Measurements from ENCODE around the gene PANK4. TPM values are rescaled to one million over a fixed set of nuclear protein-coding genes. Genes with fewer than 3 reads are reported as not detected.

PANK4 gene
- total RNA-seq, 3 donors from 2014 or later = 16.5 to 32.8 (median 31.3) TPM

GRCh38 chr1:2544875-2545640, 18.7 kb upstream of the PANK4 start:
- no peak for DNase-seq (ENCODE audit: low spot score in 2 of 2)
- Histone ChIP-seq H3K36me3 (no peaks in the 10 kb centered on the region), H3K4me3 (no peak overlapping the region), H3K27ac (peak overlapping the region; percentile 98 to 100), H3K4me1 (peaks cover 32 to 33% of the 10 kb centered on the region in 2 donors), H3K27me3 (peaks cover 5 to 11% of the 10 kb centered on the region in 2 donors), H3K9me3 (no peaks in the 10 kb centered on the region)
- TF ChIP-seq POLR2A (IDR thresholded peaks at IDR 0.05) = no peak
- TF ChIP-seq POLR2AphosphoS5 (IDR thresholded peaks at IDR 0.05) = no peak
- TF ChIP-seq, protein P1, sequence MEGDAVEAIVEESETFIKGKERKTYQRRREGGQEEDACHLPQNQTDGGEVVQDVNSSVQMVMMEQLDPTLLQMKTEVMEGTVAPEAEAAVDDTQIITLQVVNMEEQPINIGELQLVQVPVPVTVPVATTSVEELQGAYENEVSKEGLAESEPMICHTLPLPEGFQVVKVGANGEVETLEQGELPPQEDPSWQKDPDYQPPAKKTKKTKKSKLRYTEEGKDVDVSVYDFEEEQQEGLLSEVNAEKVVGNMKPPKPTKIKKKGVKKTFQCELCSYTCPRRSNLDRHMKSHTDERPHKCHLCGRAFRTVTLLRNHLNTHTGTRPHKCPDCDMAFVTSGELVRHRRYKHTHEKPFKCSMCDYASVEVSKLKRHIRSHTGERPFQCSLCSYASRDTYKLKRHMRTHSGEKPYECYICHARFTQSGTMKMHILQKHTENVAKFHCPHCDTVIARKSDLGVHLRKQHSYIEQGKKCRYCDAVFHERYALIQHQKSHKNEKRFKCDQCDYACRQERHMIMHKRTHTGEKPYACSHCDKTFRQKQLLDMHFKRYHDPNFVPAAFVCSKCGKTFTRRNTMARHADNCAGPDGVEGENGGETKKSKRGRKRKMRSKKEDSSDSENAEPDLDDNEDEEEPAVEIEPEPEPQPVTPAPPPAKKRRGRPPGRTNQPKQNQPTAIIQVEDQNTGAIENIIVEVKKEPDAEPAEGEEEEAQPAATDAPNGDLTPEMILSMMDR (IDR thresholded peaks at IDR 0.05) = no peak
- intact Hi-C loops (cut with DNase I; ENCODE audit: low total_unique reads) = no loop called here

DNA sequence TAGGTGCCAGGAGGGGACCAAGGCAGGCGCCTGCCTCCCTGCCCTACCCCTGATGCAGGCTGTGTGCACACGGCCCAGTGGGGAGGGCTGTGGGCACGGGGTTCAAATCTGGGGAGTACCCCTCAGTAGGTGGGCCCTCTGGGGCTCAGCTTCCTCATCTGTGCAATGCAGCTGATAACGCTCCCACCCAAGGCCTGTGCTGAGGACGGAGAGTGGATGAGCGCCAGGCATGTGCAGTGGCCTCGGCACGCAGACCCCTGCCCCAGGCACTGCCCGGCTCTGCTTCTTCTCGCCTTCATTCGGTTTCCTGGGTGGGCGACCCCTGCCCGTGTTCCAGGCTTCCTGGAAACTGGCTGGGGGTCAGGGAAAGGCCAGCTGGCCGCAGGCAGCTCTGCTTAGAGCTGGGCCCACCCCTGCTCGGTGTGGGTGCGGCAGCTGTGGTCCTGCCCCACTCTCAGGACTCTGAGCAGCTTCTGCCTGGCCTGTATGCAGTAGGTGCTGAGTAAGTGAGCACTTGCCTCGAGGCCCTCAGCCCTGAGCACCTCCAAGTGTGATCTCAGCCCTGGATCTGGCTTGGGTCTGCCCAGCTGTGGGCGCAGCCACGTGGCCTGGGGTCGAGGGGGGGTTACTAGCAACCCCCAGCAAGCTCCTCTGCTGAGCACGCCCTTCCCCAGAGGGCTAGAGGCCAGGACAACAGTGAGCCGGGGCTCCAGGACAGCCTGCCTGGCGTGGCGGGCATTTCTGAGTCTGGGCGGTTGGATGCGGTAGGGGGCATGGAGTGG, 17.9 kb upstream of the PANK4 start:
- intact Hi-C loops (cut with DNase I; ENCODE audit: low total_unique reads) = no loop called here
- Histone ChIP-seq H3K4me1 (peaks cover 32% of the 10 kb centered on the region in 2 donors), H3K36me3 (no peaks in the 10 kb centered on the region), H3K4me3 (peak overlapping the region in 1 of 3 donors; percentile 46), H3K27me3 (peaks cover 5 to 11% of the 10 kb centered on the region in 2 donors), H3K27ac (peak overlapping the region; percentile 98 to 100), H3K9me3 (no peaks in the 10 kb centered on the region)
- DNase-seq (ENCODE audit: low spot score in 2 of 2) = no peak
- TF ChIP-seq POLR2AphosphoS5 (IDR thresholded peaks at IDR 0.05) (no peak), POLR2A (IDR thresholded peaks at IDR 0.05) (no peak)
- TF ChIP-seq, protein P1 (IDR thresholded peaks at IDR 0.05) = no peak

- intact Hi-C loops (cut with DNase I; ENCODE audit: low total_unique reads) = no loop called here
- Histone ChIP-seq H3K27me3 (peaks cover 5 to 15% of the 10 kb centered on the region in 2 donors), H3K36me3 (no peaks in the 10 kb centered on the region), H3K4me1 (peaks cover 27% of the 10 kb centered on the region in 2 donors), H3K9me3 (no peaks in the 10 kb centered on the region), H3K27ac (no peak overlapping the region), H3K4me3 (peak overlapping the region in 1 of 3 donors; percentile 46)
- DNase-seq (ENCODE audit: low spot score in 2 of 2) = no peak
- TF ChIP-seq POLR2A (IDR thresholded peaks at IDR 0.05) (no peak), POLR2AphosphoS5 (IDR thresholded peaks at IDR 0.05) (no peak)
- TF ChIP-seq, protein P1 (IDR thresholded peaks at IDR 0.05) = no peak
These were observed 17.2 kb upstream of the PANK4 start for GRCh38 chr1:2543543-2544092.

DNA sequence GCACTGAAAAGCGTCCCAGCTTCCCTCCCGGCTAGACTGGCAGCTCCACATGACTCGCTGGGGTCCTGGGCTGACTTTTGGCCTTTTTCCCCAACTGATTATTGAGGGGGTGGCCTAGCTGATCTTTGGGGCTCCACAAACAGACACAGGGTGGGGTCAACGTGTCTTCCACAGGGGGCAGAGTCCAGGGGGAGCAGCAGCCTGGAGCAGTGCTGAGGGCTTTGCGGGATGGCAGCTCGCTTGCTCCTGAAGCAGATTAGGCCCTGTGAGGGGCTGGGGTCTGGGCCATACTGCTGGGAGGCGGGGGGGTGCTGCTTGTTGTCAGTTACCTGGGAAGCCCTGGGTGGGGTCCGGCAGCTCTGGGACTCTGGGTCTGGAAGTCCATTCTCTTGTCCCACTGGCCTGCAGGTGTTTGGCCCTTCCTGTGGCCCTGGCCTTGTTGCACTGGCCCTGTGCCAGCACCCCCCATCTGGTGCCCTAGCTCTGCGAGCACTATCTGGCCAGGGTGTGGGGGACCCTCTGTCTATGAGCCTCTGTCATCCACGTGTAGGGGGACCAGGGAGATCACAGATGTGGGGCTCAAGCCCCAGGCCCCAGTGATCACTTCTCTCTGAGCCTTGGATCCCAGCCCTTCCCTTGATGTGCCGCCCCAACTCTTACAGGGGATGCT, 16.0 kb upstream of the PANK4 start:
- Histone ChIP-seq H3K4me3 (no peak overlapping the region), H3K36me3 (no peaks in the 10 kb centered on the region), H3K9me3 (no peaks in the 10 kb centered on the region), H3K27me3 (peaks cover 5 to 25% of the 10 kb centered on the region in 2 donors), H3K4me1 (peaks cover 18 to 27% of the 10 kb centered on the region in 2 donors), H3K27ac (no peak overlapping the region)
- no peak for DNase-seq (ENCODE audit: low spot score in 2 of 2)
- intact Hi-C loops (cut with DNase I; ENCODE audit: low total_unique reads) = no loop called here
- TF ChIP-seq, protein P1 (IDR thresholded peaks at IDR 0.05) = no peak
- TF ChIP-seq POLR2A (IDR thresholded peaks at IDR 0.05) (no peak), POLR2AphosphoS5 (IDR thresholded peaks at IDR 0.05) (no peak)
